Measurements from ENCODE around the gene AGAP3.

Gene AGAP3

DNA sequence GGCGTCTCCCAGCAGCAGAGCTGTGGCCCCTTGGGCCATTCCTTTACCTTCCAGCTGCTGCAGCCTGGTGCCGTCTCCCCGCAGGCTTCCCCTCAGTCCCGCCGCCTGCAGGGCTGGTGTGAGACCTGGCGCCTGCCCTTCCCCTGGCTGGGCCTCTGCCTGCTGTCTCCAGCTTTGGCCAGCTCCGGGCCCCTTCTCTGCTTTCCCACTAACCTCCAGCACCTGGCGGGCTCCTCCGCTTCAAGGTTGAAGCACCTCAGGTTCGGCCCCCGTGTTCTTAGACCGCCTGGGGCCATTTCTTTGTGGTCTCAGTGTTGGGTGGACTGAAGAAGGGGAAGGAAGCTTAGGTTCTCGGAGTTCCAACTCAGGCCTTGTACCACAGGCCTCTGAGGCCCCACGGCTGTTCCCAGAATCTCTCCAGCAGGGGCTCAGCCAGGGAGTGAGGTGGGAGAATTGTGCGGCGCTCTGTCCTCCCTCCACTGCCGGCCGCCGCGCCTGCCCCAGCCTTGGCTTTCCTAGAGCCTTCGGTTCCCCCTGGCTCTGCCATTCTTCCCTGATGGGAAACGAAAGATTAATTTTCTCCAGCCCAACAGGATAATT lies 50.9 kb downstream of the AGAP3 start:
- no peak for DNase-seq (ENCODE audit: low spot score)

DNA sequence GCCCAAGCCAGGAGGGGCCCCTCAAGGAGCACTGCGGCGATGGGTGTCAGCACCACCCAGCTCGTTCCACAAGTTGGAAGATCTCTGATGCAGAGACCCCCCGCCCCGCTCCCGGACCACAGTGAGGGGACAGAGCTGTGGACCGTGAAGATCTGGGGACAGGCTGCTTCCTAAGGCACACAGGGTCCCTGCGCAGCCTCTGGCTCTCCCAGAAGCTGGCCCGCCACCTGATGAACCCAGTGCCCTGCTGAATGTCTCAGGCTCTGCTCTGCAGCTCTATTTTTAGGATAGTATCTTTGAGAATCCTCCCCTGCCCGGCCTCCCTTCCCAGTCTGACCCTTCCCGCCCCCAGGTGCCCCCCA lies 51.5 kb downstream of the AGAP3 start:
- no peak for DNase-seq (ENCODE audit: low spot score)

DNA sequence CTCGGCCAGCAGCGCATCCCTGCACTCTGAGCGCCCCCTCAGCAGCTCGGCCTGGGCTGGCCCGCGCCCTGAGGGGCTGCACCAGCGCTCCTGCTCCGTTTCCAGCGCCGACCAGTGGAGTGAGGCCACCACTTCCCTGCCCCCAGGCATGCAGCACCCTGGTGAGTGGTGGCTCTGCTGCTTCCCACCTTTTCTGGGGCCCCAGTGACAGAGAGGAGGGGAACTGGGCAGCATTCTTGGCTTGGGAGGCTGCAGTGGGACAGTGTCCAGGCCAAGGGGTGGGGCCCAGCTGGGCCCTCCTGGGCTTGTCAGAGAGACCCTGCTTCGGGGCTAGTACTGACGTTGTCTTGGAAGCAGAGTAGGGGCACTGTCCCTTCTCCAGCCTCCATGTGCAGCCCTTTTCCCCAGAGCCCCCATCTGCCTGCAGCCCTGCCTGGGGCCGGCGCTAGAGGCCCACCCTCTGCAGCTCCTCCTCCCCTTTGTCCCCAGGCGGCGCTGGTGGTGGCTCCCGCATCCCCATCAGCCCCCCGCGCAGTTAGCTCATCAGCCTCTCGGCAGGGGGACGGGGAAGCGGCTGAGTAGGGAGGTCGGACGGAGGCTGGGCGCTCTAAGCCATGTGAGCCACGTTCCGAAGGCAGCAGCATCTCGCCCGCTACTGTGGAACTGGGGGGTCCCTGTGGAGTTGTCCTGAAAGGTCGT lies 52.0 kb downstream of the AGAP3 start:
- DNase-seq (ENCODE audit: low spot score) = no peak

DNA sequence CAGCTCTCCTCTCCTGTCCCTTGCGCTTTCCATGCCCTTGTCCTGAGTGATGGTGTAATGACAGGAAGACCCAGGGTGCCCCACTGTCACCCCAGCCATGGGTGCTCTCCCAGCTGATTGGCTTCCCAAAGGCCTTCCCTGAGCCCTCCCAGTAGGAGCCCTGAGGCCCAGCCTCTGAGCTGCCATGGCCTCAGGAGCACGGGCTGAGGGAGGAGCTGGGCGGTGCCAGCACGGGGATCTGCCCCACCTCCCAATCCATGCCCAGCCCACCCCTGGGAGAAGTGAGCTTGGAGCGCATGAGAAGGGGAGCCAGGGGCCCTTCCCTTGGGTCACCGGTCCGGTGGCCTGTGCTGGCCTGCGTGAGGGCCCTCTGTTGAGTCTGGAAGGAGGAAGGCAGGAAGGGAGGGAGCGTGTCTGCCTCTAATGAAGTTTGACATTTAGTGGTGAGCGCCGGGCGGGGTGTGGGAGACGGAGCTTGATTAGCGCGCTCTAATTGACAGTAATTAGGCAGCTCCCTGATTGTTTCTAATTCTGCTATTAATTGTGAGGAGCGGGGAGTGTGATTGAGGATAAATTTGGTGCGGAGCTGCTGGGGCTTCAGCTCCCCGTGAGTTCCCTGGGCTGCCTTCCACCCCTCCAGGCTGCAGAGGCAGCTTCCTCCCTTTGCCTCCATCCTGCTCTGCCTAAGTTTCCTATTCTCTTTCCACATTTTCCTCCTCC lies 53.0 kb downstream of the AGAP3 start:
- DNase-seq (ENCODE audit: low spot score) = no peak

DNA sequence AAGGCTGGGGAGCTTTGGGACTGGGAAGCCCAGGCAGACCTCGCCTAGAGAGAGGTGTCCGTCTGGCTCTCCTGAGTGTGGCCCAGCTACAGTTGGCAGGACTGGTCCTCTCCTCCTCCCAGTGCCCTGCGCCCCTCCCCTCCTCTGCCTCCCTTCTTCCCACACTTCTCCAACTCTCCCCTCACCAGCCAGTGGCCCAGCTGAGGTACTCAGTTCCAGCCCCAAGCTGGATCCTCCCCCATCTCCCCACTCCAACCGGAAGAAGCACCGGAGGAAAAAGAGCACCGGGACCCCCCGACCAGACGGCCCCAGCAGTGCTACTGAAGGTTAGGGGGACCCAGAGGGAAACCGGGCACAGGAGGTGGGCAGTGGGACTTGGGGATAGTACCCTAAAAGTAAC lies 53.5 kb downstream of the AGAP3 start:
- no peak for DNase-seq (ENCODE audit: low spot score)

DNA sequence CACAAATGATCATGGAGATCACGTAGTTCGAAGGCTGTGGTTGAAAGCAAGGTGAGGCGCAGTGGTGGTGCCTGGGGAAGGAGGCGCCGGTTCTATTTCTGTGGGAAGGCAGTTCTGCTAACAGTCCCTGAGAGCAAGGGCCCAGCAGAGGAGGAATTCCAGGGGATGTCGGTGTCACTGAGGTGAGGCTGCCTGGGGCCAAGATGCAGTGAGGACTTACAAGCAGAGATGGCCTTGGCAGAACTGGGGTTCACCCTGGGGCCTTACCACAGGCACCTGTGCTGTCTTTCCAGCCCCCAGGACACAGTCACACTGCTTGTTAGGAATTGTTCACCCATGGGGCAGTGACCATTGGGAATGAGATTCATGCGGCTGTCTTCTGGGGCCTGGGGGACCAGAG lies 54.6 kb downstream of the AGAP3 start:
- no peak for DNase-seq (ENCODE audit: low spot score)

DNA sequence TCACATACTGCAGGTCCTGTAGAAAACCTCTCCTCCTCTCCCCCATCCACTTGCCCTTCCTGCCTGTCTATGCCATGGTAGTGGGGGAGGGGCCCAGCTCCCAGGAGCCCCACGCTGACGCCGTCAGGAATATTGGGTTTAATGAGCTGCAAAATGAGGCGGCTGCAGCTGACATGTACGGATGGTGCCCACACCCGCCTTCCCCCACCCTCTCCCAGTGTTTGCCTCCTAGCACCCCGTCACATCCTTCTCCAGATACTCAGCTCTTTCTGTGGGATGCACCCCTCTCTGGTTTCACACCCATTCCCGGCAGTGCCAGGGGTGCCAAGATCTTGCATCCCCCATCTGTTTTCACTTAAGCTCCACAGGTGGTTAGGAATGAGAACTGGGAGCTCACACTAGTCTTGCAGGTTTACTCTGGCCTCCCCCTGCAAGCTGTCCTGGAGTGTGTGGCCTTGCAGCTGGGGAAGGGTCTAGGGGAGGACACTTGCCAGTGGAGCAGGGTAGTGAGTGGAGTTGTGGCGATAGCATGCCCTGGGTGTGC lies 55.1 kb downstream of the AGAP3 start:
- DNase-seq (ENCODE audit: low spot score) = no peak

DNA sequence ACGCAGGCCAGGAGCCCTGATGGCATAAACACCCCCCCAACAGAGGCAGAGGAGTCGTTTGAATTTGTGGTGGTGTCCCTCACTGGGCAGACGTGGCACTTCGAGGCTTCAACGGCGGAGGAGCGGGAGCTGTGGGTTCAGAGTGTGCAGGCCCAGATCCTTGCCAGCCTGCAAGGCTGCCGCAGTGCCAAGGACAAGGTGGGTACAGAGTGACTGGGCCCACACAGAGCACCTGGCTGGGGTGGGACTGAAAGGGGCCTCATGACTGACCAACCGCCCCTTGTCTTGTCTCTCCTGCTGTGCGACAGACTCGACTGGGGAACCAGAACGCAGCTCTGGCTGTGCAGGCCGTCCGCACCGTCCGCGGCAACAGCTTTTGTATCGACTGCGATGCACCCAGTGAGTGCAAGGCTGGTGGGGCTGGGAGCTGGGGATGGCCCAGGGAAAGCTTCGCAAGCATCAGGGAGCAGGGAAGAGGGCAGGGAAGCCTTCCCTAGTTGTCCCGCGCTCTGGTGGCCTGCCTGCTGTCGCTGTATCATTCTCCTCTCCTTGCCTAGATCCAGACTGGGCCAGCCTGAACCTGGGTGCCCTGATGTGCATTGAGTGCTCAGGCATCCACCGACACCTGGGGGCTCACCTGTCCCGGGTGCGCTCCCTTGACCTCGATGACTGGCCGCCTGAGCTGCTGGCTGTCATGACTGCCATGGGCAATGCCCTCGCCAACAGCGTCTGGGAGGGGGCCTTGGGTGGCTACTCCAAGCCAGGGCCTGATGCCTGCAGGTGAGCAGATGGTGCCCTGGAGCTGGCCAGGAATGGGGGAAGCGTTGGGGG lies 55.8 kb downstream of the AGAP3 start:
- DNase-seq (ENCODE audit: low spot score) = no peak

DNA sequence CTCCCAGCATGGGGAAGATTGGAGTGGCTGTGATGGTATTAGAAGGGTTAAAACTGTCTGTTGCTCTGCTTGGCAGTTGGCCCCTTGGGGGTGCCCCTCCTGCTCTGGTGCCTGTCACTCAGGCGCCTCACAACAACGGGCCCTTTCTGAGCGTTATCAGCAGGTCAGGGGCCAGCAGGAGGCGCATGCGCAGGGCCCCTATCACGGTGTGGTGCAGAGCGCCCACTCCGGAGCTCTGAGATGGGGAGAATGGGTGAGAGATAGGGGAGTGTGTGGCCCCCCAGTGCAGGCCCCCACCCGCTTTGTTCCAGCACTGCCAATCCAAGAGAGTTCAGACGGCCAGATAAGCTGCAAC lies 56.4 kb downstream of the AGAP3 start:
- DNase-seq (ENCODE audit: low spot score) = no peak

DNA sequence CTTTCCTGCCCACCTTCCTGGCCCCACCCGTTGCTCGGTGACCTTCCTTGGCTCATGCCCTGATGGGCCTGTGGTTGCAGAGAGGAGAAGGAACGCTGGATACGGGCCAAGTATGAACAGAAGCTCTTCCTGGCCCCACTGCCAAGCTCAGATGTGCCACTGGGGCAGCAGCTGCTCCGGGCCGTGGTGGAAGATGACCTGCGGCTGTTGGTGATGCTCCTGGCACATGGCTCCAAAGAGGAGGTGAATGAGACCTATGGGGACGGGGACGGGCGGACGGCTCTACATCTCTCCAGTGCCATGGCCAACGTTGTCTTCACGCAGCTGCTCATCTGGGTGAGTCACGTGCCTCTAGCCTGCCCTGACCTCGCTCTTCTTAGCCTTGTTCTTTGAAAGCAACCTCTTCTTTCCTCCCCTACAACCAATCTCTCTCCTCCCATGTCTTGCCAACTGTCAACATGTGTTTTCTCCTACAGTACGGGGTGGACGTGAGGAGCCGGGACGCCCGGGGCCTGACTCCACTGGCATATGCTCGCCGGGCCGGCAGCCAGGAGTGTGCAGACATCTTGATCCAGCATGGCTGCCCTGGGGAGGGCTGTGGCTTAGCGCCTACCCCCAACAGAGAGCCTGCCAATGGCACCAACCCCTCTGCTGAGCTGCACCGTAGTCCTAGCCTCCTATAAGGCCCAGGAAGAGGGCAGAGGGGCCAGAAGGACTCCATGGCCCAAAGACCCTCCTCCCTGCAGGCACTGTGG lies 57.2 kb downstream of the AGAP3 start:
- DNase-seq (ENCODE audit: low spot score) = no peak

DNA sequence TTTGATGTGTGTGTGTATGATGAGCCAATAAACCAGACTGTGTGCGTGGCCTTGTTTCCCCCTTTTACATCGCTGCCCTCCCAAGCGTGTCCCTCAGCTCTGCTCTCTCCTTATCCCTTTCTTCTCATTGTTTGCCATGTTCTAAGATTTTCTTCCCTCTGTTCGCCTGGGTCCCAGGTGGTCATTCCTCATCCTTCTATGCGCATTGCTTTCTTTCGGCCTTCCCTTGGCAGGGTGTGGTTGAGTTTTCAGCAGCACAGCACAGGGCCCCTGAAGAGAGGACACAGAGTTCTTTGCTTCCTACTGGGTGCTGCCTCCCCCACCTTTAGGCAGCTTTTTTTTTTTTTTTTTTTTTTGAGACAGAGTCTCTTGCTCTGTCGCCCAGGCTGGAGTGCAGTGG lies 58.1 kb downstream of the AGAP3 start:
- DNase-seq (ENCODE audit: low spot score) = no peak

DNA sequence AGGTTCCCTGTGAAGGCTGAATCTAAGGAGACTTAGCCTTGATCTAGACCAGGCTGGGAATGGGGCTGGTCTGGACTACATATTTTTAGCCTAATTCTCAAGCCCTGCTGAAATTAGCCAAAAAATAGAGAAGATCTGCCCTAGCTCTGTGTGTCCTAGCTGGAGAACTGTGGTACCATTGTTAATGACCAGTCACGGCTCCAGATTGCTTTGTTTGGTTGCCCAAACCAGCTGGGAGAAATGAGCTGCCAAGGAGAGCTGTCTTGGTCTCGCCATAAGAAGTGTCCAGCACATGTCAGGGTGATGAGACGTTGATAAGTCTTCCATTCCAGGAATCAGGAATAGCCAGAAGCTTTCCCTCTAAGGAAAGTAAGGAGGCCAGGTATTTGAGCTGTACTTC lies 60.5 kb downstream of the AGAP3 start:
- DNase-seq (ENCODE audit: low spot score) = no peak

DNA sequence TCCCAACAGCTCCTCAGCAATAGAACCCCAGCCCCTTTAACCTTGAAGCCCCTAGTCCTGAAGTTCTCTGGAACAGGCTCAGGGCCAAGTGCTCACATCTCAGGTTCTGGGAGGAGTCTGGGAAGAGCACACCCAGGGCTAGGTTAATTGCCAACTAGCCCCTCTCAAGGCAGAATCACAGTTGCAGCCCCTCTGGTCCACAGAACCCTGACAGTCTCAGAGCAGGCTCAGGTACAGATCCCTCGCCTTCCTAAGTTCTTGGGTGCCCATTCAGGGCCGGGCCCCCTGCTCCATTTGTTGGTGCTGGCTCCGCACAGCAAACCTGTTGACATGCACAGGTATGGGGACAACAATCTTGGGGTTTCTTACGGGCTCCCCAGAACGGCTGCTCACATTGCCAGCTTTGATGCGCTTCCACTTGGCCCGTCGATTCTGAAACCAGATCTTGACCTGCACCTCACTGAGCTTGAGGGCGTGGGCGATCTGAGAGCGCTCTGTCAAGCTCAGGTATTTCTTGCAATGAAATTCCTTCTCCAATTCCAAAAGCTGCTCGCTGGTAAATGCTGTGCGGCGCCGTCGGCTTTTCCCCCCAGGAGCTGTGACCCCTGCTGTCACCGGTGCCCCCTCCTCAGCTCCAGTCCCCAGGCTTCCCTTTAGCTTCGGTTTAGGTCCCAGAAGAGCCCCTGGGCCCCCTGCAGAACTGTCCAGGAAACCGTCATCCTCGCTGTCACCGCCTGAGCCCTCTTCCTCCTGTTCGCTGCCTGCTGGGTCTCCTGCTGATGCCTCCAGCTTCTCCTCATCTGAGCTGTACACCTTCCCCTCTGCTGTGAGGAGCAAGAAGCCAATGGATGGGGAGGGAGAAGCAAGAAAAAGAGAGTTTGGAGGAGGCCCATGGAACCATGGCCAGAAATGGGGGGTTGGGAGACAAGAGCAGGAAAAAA lies 62.3 kb downstream of the AGAP3 start:
- DNase-seq (ENCODE audit: low spot score) = no peak

DNA sequence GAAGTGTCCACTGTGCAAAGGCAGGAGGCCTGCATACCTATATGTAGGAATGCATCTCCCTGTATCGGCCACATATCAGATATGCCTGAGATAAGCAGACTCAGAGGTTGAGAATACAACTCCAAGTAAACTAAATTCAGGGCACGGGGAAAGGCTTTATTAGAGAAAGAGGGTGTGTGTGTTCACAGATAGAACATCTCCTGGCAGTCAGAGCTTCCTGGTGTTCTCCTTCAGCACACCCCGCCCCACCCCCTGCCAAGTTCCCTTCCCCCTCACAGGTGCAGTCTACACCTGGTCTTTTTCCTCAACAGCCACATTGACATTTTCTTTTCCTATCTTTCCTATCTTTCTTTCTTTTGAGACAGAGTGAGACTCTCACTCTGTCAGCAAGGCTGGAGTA lies 64.1 kb downstream of the AGAP3 start:
- DNase-seq (ENCODE audit: low spot score) = no peak

DNA sequence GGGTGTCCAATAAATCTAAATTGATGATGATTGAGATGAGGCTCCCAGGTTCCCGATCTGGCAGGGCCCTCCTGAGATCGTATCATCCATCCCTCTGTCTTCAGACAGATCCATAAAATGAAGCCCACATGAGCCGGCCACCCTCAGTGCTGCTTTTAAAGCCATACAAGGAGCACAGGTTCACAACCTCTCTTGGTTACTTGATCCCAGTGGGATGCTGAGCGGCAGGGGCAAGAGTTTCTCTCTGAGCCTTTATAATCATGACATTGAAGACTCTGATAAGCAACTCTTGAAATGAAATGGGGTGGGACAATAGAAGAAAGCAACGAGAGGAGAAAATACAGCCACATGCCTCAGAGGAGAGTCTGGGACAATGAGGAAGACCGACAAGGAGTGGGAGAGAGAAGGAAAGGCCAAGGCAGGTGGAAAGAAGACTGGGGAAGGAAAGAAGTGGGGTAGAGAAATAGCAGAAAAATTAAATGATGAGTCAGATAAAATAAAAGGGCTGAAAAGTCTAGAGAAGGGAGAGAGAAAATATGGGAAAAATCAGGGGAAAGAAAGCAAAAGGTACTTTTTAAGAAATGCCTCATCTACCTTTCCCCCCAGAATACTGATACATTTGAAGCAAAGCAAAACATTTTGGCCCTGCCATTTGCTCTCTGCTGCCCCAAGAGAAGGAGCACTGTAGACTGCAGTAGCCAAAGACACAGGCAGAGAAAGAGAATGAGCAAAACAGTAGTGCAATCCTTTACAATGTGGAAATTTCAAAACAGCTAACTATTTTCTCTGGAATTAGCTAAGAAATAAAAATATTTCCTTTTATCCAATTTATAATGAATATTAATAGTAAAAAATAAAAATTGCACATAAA lies 66.6 kb downstream of the AGAP3 start:
- no peak for DNase-seq (ENCODE audit: low spot score)

DNA sequence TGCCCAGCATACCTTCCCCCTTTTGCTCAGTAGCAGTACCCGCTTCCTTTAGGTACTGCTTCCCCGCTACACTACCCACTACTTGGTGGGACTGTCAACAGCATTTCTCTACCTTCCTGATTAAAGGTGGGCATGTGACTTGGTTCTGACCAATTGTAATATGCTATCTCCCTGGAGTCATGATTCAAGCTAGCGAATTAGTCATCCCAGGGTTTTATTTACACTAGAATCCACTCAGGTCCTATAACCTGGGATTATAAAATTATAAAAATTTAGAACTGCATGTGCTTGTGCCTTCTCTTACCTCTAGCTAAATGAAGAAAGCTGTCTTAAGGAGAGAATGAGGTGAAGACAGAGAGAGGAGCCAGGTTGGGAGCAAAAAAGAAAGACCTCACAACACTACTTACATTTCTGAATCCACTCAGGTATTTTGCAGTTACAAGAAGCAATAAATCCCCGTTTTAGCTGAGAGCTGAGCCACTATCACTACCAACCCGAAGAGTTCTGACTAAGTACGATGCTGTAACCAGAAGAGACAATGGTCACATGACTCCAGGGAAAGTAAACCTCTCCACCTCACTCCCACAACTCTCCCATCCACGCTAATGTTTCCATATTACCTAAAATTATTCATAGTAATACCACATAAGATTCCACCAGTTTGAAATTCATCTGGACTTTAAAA lies 71.5 kb downstream of the AGAP3 start:
- DNase-seq (ENCODE audit: low spot score) = no peak

DNA sequence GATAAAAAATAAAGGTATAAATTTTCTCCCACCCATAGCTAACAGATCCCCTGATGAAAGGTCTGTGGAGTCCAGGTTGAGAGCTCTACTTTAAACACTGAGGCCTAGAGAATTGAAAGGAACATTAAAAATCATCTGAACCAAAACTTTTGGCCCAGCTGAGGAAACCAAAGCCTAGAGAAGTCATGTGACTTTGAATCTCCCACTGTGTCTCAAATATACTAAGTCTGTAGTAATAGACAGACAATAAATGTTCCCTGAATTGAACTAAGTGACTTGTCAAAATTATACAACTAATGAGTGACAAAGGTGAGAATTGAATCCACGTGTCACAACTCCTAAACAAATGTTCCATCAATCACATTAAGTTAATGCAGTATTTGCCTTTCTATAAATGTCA lies 75.5 kb downstream of the AGAP3 start:
- no peak for DNase-seq (ENCODE audit: low spot score)

DNA sequence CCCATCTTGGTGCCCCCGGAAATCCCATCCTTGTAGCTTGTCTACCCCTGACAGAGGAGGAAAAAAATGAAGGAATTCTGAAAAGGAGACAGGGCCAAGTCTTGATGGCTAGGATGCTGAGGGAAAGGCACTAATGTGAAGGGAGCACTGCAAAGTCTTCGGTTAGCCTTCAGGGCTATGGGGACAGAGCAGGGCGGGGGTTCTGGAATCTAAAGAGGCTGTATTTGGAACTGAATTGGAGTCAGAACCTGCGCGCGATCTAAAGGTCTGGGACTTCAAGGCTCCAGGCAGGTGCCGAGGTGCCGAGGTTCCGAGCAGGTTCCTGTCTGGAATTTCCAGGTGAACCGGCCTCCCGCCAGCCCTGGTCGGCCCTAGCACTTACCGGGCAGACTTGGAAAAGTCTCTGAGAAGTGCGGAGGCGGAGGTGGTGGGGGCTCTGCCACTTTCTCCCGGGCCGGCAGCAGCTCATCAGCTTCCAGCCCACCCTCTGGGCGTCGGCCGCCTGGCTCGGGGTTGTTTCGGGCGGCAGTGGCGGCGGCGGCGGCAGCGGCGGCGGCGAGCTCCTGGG lies 80.4 kb downstream of the AGAP3 start:
- no peak for DNase-seq (ENCODE audit: low spot score)
